SU-DHL-6 (cell line): Measurements from ENCODE around the gene SNTG2.

Experiments
- H2AFZ ChIP-seq: fragments of 200-600 bp; sonication (generic); 2 replicates; pipeline ENCODE4 v1.6.1; 2014; ENCODE audit warnings: low read depth, mild to moderate bottlenecking, moderate library complexity, mixed read lengths, antibody characterized with exemption, low read length; ENCODE audit not compliant: severe bottlenecking
- H3F3A ChIP-seq: fragments of 200-600 bp; shearing (Covaris generic); 2 replicates; pipeline ENCODE4 v1.6.0; 2016; ENCODE audit warnings: antibody characterized with exemption, mild to moderate bottlenecking; ENCODE audit not compliant: insufficient read depth
- H3K27ac ChIP-seq: fragments of 200-600 bp; sonication (generic); 2 replicates; pipeline ENCODE4 v1.5.1; 2016; ENCODE audit warnings: low read depth, mild to moderate bottlenecking, low read length, moderate library complexity, mixed read lengths
- H3K27me3 ChIP-seq: fragments of 200-600 bp; sonication (generic), shearing (Covaris generic); 2 replicates; pipeline ENCODE4 v1.6.0; 2014; ENCODE audit warnings: mild to moderate bottlenecking, low read length
- H3K36me3 ChIP-seq: fragments of 200-600 bp; sonication (generic); 2 replicates; pipeline ENCODE4 v1.6.1; 2014; ENCODE audit warnings: mild to moderate bottlenecking, low read length, mixed read lengths
- H3K4me2 ChIP-seq: fragments of 300-600, 200-600 bp; shearing (Covaris generic), sonication (generic); 2 replicates; pipeline ENCODE4 v1.6.0; 2014; ENCODE audit warnings: low read length, low read depth, mild to moderate bottlenecking; ENCODE audit not compliant: poor library complexity, severe bottlenecking
- H3K4me3 ChIP-seq: fragments of 200-600 bp; sonication (generic); 2 replicates; pipeline ENCODE4 v1.5.1; 2014; ENCODE audit warnings: antibody characterized with exemption, low read length, mild to moderate bottlenecking, mixed read lengths; ENCODE audit not compliant: insufficient read depth, poor library complexity, severe bottlenecking
- H3K79me2 ChIP-seq: fragments of 200-600 bp; sonication (generic); 2 replicates; pipeline ENCODE4 v1.6.1; 2014; ENCODE audit warnings: mild to moderate bottlenecking, low read length, moderate library complexity; ENCODE audit not compliant: insufficient read depth
- H3K9ac ChIP-seq: fragments of 200-600 bp; sonication (generic); 2 replicates; pipeline ENCODE4 v1.7.0; 2014; ENCODE audit warnings: mild to moderate bottlenecking, low read length
- H3K9me2 ChIP-seq: fragments of 200-600 bp; sonication (generic); replicated peaks from 2 replicates; pipeline ENCODE4 v1.6.1; 2014; ENCODE audit warnings: low read length; ENCODE audit not compliant: insufficient read depth
- H3K9me3 ChIP-seq: fragments of 200-600 bp; sonication (generic); 2 replicates; pipeline ENCODE4 v1.6.1; 2014; ENCODE audit warnings: low read length, mixed read lengths; ENCODE audit not compliant: insufficient read depth
- H4K20me1 ChIP-seq: fragments of 200-600 bp; sonication (generic); 2 replicates; pipeline ENCODE4 v1.6.1; 2014; ENCODE audit warnings: low read depth, mild to moderate bottlenecking, antibody characterized with exemption, low read length, moderate library complexity, mixed read lengths
- EZH2phosphoT487 ChIP-seq: fragments of 200-600 bp; sonication (generic), shearing (Covaris generic); conservative IDR thresholded peaks from 2 replicates; pipeline ENCODE4 v1.6.1; 2018; ENCODE audit warnings: mild to moderate bottlenecking, antibody characterized with exemption, low read length, moderate library complexity, mixed read lengths
- TF ChIP-seq, protein P1 (sequence below): fragments of 200-600 bp; sonication (generic); IDR thresholded peaks from one replicate; pipeline ENCODE4 v1.5.1; 2017; ENCODE audit warnings: antibody characterized with exemption, mild to moderate bottlenecking, low read length, moderate library complexity; ENCODE audit not compliant: insufficient read depth, poor library complexity, severe bottlenecking

The SNTG2 gene

DNA sequence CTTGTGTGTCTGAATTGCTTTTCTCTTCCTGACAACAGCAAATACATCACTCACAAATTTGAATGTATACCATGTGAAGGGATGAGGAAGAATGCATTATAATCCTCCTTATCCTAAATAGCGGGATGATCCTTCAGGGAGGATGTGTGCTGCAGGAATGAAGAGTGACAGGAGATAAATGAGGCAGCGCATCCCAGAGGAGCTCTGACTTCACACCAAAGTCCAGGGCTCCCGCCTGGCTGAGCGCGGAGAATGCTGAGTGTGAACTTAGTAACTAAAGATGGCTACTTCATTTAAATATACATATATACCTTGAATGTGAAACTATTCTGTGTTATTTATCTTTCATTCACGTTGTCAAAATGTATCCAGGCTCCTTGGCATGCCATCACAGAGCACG is 317.4 kb downstream of the SNTG2 start:
- Histone ChIP-seq H3K9me3 (no peaks in the 10 kb centered on the region), H3K4me3 (no peak overlapping the region), H3K27ac (no peak overlapping the region), H2AFZ (no peak overlapping the region), H3K9ac (no peak overlapping the region), H3K4me2 (no peak overlapping the region), H3F3A (no peaks in the 10 kb centered on the region), H4K20me1 (no peaks in the 10 kb centered on the region), H3K36me3 (no peaks in the 10 kb centered on the region), H3K27me3 (no peaks in the 10 kb centered on the region), H3K79me2 (no peaks in the 10 kb centered on the region), H3K9me2 (no peaks in the 10 kb centered on the region)
- no peak for TF ChIP-seq EZH2phosphoT487
- TF ChIP-seq, protein P1, sequence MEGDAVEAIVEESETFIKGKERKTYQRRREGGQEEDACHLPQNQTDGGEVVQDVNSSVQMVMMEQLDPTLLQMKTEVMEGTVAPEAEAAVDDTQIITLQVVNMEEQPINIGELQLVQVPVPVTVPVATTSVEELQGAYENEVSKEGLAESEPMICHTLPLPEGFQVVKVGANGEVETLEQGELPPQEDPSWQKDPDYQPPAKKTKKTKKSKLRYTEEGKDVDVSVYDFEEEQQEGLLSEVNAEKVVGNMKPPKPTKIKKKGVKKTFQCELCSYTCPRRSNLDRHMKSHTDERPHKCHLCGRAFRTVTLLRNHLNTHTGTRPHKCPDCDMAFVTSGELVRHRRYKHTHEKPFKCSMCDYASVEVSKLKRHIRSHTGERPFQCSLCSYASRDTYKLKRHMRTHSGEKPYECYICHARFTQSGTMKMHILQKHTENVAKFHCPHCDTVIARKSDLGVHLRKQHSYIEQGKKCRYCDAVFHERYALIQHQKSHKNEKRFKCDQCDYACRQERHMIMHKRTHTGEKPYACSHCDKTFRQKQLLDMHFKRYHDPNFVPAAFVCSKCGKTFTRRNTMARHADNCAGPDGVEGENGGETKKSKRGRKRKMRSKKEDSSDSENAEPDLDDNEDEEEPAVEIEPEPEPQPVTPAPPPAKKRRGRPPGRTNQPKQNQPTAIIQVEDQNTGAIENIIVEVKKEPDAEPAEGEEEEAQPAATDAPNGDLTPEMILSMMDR = no peak

DNA sequence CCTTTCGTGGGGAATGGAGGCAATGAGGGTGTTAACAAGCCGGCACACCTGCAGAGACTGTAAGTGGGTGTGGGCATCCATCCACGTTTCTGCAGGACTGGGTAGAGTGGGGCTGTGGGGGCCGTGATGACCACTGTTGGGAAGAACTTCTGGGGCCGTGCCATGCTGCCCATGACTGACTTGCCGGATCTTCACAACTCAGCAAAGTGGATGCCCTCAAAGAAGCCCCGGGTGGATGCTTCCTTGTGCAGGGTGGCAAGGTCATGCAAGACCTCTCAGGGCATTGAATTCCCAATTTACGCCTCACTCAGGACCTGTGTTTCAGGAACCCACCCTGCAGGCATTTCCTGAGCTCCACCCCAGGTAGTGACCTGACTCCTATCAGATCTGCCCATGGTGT is 319.2 kb downstream of the SNTG2 start:
- Histone ChIP-seq H3K4me3 (no peak overlapping the region), H4K20me1 (no peaks in the 10 kb centered on the region), H3K9me2 (no peaks in the 10 kb centered on the region), H2AFZ (no peak overlapping the region), H3K36me3 (no peaks in the 10 kb centered on the region), H3K27me3 (no peaks in the 10 kb centered on the region), H3K4me2 (no peak overlapping the region), H3F3A (no peaks in the 10 kb centered on the region), H3K27ac (no peak overlapping the region), H3K9me3 (no peaks in the 10 kb centered on the region), H3K79me2 (no peaks in the 10 kb centered on the region), H3K9ac (no peak overlapping the region)
- TF ChIP-seq, protein P1 = no peak
- TF ChIP-seq EZH2phosphoT487 = no peak

DNA sequence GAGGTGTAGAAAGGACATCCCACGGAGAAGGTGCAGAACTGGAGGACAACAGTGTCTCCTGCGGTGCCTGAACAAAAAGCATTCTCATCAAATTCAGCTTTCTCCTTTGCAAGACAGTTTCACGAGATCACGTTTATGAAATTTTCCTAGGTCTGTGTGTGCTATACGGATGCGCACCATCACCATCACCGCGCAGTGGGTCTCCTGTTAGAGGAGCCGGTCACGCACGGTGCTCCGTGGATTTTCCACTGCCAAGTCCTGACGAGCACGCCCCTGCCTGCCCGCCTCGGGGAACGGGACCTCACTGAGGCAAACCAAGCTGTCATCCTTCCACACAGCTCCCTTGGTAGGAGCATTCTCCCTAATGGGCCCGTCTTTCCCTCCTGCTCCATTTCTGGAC is 322.2 kb downstream of the SNTG2 start:
- no peaks in the 10 kb centered on the region for H3K9me2 ChIP-seq
- no peaks in the 10 kb centered on the region for H3K79me2 ChIP-seq
- no peaks in the 10 kb centered on the region for H3K27me3 ChIP-seq
- H2AFZ ChIP-seq = no peak overlapping the region
- no peak overlapping the region for H3K9ac ChIP-seq
- no peak for TF ChIP-seq EZH2phosphoT487
- TF ChIP-seq, protein P1 = no peak
- H3K27ac ChIP-seq = no peak overlapping the region
- no peaks in the 10 kb centered on the region for H4K20me1 ChIP-seq
- H3K9me3 ChIP-seq = no peaks in the 10 kb centered on the region
- H3K4me3 ChIP-seq = no peak overlapping the region
- no peaks in the 10 kb centered on the region for H3K36me3 ChIP-seq
- H3K4me2 ChIP-seq = no peak overlapping the region
- H3F3A ChIP-seq = no peaks in the 10 kb centered on the region
